Measurements from ENCODE around the gene PTPRCAP.

The PTPRCAP gene

GRCh38 chr11:67408437-67409200, 28.9 kb downstream of the PTPRCAP start:
- no peak for TF ChIP-seq CTCF (IDR thresholded peaks at IDR 0.05; ENCODE audit: low read depth, low read length)
- DNase-seq (ENCODE audit: extremely low read depth, low read depth): no peak

DNA sequence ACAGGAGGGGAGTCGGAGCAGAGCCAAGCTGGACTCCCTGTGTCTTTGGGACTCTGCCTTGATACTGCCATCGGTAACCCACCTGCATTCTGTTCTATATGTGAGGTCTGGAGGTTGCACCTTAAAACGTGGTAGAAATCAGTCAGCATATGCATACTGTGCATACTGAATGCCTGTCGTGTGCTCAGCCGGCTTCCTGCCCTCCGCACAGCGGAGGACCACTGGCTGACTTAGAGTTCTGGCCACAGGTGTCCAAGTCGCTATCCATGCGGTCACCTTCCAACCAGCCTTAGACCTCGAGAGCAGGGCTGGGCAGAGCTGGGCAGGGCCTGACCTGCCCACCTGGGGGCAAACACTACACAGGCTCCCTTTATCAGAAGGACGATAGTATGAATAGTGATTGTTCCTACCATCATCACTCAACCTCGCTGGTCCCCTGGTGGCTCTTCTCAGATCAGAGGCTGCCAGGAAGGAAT, 29.8 kb downstream of the PTPRCAP start:
- DNase-seq (ENCODE audit: extremely low read depth, low read depth): no peak
- no peak for TF ChIP-seq CTCF (IDR thresholded peaks at IDR 0.05; ENCODE audit: low read depth, low read length)

GRCh38 chr11:67406969-67407687, 30.4 kb downstream of the PTPRCAP start:
- TF ChIP-seq CTCF (IDR thresholded peaks at IDR 0.05; ENCODE audit: low read depth, low read length): no peak
- no peak for DNase-seq (ENCODE audit: extremely low read depth, low read depth)

GRCh38 chr11:67406420-67406968, 31.0 kb downstream of the PTPRCAP start:
- no peak for TF ChIP-seq CTCF (IDR thresholded peaks at IDR 0.05; ENCODE audit: low read depth, low read length)

GRCh38 chr11:67405688-67406339, 31.7 kb downstream of the PTPRCAP start:
- TF ChIP-seq CTCF (IDR thresholded peaks at IDR 0.05; ENCODE audit: low read depth, low read length): no peak
- DNase-seq (ENCODE audit: extremely low read depth, low read depth): no peak

More at GRCh38 chr11:67406420-67406968, 31.0 kb downstream of the PTPRCAP start:
- no peak for DNase-seq (ENCODE audit: extremely low read depth, low read depth)

- TF ChIP-seq CTCF (IDR thresholded peaks at IDR 0.05; ENCODE audit: low read depth, low read length): no peak
- no peak for DNase-seq (ENCODE audit: extremely low read depth, low read depth)
Measured at GRCh38 chr11:67405196-67405567, 32.3 kb downstream of the PTPRCAP start.

Measured in AG09319 (cell line).